Nasal cavity respiratory epithelium epithelial cell of viscerocranial mucosa (primary cell): ENCODE results near the gene FAM177A1. TPM values are rescaled to one million over a fixed set of nuclear protein-coding genes. Genes with fewer than 3 reads are reported as not detected.

Source experiments
- total RNA-seq: library from RNA; depleted of rRNA; stranded (reverse); fragments of >200 nt; gene quantifications from 2 replicates; pipeline ENCODE4 v1.2.3, GENCODE V29; 2014

Gene FAM177A1, protein sequence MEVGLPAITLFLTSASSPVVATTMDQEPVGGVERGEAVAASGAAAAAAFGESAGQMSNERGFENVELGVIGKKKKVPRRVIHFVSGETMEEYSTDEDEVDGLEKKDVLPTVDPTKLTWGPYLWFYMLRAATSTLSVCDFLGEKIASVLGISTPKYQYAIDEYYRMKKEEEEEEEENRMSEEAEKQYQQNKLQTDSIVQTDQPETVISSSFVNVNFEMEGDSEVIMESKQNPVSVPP
- 36.2 and 52.5 TPM in 2 replicates for total RNA-seq

DNA sequence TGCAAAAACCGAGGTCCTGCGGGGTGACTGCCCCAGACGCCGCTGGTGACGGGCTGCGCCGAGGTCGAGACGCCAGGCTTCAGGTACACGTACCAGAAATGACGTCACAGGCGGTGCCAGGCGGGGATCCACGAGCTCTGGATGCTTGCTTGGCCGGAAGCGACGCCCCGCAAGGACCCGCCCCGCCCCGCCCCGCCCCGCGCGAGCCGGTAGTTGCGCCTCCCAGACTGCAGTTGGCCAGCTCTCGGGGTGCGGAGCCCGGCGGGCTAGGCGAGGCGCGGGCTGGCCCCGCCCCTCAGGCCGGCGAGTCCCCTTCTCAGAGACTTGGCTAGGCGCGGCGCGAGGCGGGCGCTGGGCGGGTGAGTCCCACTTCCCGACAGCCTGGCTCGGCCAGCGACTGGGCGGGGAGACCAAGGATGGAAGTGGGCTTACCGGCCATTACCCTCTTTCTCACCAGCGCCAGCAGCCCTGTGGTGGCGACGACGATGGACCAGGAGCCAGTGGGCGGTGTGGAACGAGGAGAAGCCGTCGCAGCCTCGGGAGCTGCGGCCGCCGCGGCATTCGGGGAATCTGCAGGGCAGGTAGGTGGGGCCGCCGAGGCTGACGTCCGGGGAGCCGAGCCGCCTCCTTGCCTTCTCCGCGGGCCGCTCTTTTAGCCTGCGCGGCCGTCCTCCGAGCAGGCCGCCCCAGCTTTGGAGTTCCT, at the start of gene FAM177A1:
Gene FAM177A1, plus strand, starts transcription at position 225 of the 703 bp plus-strand sequence. Its CDS starts 192 bp downstream, at position 417.

GRCh38 chr14:35121887-35122695, 76.0 kb downstream of the FAM177A1 start, which contains the start of the genes PPP2R3C and PRORP:
Gene PPP2R3C, minus strand, starts transcription at chr14:35121990. Its CDS starts 31 bp downstream, at chr14:35121959.
Gene PRORP, plus strand, starts transcription at chr14:35122552. Its CDS starts 694 bp downstream, at chr14:35123246.

Other genes starting within 250 kb of the FAM177A1 start
- gene BAZ1A, start 170.9 kb upstream of the FAM177A1 start, total RNA-seq = 57.1 and 80.4 TPM in 2 replicates
- gene SRP54, start 63.3 kb upstream of the FAM177A1 start, total RNA-seq = 73.5 and 108 TPM in 2 replicates
- 18.7 and 20.2 TPM in 2 replicates for gene PPP2R3C, start 75.7 kb downstream of the FAM177A1 start, total RNA-seq
- 23.2 and 41.8 TPM in 2 replicates for gene PRORP, start 76.3 kb downstream of the FAM177A1 start, total RNA-seq
- gene PSMA6, start 246.1 kb downstream of the FAM177A1 start, total RNA-seq = 140 and 204 TPM in 2 replicates